Measurements from ENCODE around the gene FHAD1.

Gene FHAD1

DNA sequence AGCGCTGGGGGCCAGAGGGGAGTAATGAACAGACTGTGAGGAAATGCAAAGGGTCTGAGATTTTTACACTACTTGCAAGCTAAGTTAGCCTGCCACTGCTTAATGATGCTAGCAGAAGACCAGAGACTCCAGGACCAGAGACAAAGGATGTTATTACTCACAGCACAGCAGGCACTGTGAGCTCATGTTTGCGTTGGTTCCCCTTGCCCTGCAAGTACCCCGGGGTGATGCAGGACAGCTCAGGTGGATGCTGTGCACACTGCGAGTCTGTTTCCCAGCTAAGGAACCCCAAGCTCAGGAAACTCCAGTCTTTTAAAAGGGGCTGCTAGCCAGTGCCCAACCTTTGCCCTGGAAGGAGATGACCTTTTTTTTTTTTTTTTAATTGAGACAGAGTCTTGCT is 1.2 kb downstream of the FHAD1 start:
- DNase-seq (ENCODE audit: low spot score), result no peak

DNA sequence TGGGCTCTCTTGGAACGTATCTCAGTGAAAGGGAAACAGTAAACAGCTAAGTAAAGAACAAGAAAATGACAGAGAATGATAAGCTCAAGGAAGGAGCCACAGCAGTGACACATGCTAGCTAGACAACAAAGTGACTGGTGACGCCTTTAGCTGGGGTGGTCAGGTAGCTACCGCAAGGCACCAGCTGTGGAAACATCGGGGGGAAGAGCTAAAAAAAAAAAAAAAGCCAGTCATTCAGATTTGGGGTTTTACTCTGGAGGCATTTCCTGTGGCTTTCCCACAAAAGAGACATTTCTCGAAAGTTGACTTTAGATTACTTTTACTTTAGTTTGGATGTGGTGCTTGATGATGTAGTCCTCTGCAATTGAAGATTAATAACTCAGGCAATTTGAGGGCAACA is 2.1 kb downstream of the FHAD1 start:
- no peak for DNase-seq (ENCODE audit: low spot score)

GRCh38 chr1:15251857-15252835 is 5.1 kb downstream of the FHAD1 start:
- no peak for DNase-seq (ENCODE audit: low spot score)

DNA sequence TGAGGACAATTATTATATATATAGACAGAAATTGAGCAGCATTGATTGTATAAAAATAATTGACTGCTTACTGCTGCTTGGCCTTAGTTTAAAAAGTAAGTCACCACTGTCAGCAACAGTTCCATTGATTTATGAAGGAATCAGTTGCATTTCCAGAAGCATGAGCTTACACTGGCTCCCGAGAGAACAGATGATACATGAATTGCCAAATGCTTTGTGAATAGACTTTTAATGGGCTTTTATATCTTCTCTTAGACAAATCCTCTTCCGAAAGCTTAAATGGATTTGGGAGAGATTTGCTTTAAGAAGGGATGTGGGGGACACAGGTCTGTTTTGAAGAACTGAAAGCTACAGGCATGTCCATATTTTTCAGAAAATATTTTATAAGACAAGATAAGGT is 7.5 kb downstream of the FHAD1 start:
- no peak for DNase-seq (ENCODE audit: low spot score)

DNA sequence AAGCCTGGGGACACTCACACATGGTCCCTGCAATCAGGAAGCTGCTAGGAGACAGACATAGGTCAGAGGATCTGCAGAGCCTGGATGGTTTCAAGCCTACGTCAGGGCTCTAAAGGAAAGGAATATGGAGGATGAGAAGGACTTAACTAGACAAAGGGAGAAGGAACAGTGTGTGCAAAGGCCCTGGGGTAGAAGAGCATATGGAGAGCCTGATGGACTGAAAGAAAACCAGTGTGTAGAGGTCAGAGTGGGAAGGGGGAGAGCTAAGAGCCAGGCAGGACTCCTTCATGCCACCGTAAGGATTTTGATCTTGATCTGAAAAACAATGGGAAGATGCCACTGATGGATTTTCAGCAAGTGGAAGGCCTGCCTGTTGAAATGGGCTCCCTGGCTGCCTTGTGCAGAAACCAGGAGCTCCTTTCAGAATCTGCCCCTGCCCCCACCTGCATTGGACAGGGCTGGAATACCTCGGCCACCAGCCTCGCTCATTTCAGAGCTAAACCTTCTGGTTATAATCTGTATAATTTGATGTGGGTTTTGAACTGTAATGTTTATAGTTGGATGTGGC is 8.6 kb downstream of the FHAD1 start:
- no peak for DNase-seq (ENCODE audit: low spot score)

- no peak for DNase-seq (ENCODE audit: low spot score)
These were observed 9.6 kb downstream of the FHAD1 start for GRCh38 chr1:15256584-15256983.

DNA sequence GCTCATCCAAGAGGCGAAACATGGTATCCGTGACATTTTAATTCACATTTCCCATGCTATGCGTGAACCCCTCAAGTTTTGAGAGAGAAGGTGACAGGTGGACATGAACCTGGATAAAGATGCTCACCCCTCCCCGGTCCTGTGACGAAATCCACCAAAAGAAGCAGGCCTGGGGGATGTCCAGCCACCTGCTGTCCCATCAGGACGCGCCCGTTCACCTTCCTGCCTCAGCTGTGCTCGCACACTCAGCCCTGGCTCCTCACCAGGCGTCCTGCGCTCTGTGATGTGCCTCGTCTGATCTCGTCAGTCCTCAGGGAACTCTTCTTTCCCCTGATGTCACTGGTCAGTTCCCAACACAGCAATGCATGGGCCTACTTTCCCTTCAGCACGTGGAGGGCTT is 10.3 kb downstream of the FHAD1 start:
- no peak for DNase-seq (ENCODE audit: low spot score)

GRCh38 chr1:15258833-15259621 is 12.0 kb downstream of the FHAD1 start:
- no peak for DNase-seq (ENCODE audit: low spot score)

- no peak for DNase-seq (ENCODE audit: low spot score)
These were observed 12.6 kb downstream of the FHAD1 start for GRCh38 chr1:15259622-15260007.

GRCh38 chr1:15260418-15261154 is 13.6 kb downstream of the FHAD1 start:
- no peak for DNase-seq (ENCODE audit: low spot score)

DNA sequence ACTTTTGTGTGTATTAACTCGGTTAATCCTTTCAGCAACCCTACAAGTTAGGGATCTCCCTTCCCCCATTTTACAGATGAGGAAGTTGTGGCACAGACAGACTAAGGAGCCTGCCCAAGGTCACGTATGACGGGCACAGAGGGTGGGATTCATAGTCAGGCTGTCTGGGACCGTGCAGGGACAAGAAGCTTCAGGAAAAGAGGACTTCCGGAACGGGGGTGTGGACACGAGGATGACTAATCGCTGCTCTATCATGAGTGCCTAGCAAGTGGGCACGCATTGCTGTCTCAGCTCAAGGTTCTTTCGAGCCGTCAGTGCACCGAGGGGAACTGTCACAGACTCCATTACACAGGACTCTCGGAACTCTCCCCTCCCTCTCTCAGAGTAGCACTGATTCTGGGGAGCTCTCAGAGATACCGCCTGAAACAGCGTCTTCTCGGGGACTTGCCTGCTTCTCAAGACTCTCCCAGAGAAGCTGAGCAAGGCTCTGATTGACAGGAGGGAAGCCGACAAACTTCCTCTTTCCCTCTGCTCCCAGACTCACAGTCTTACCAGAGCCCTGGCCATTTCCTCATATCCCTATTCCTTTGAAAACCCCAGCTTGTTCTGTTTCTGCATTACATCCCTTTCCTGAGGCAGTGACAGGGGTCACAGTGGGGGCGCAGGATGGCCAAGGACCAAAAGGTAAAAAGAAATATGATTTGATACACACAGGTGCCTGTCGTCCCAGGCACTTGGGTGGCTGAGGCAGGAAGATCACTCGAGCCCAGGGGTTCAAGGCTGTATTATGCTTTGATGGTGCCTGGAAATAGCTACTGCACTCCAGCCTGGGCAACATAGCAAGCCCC is 14.4 kb downstream of the FHAD1 start:
- no peak for DNase-seq (ENCODE audit: low spot score)

- DNase-seq (ENCODE audit: low spot score), result no peak
These were observed 15.0 kb downstream of the FHAD1 start for GRCh38 chr1:15262003-15262377.

- DNase-seq (ENCODE audit: low spot score), result no peak
These were observed 15.7 kb downstream of the FHAD1 start for GRCh38 chr1:15262706-15263105.

GRCh38 chr1:15264769-15265168 is 17.7 kb downstream of the FHAD1 start:
- DNase-seq (ENCODE audit: low spot score), result no peak

DNA sequence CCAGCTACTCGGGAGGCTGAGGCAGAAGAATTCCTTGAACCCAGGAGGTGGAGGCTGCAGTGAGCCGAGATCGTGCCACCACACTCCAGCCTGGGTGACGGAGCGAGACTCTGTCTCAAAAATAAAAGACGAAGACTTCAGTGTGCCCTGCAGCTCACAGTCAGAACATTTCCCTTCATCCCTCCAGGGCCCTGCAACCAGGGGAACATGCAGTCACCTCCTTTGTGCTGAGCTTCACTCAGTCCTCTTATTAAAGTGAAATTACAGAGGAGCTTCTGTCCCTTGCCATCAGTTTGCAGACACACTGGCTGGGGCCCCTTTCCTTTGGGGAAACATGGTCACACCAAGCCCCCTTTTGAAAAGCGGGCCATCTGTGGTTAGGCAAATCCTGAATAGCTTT is 24.2 kb downstream of the FHAD1 start:
- no peak for DNase-seq (ENCODE audit: low spot score)

DNA sequence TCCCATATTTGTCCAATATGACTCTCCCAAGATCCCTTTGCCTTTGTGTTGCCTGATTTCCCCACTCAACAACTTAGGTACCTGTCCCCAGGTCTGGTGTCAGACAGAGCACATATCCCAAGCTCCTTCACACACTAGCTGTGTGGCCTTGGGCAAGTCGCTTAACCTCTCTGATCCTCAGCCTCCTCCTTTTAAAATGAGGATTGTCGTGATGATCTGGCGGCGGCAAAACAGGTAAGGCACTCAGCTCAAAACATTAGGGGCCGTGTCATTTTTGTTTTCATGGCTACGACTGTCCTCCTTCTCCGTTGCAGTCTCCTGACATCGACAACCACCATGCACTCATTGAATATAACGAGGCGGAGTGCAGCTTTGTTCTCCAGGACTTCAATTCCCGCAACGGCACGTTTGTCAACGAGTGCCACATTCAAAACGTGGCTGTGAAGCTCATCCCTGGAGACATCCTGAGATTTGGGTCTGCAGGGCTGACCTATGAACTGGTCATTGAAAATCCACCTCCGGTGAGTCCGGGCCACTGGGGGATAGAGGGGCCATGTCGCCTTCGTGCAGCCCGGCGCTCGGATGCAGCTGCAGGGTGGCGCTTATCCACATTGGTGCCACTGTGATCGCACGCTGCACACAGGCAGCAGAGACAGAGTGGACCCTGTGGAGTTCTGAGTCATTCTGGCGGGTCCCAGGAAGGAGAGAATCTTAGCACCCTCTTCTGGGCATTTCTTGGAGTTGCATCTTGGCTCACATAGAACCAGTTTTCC is 25.2 kb downstream of the FHAD1 start:
- peak; percentile 80 for DNase-seq (ENCODE audit: low spot score)

DNA sequence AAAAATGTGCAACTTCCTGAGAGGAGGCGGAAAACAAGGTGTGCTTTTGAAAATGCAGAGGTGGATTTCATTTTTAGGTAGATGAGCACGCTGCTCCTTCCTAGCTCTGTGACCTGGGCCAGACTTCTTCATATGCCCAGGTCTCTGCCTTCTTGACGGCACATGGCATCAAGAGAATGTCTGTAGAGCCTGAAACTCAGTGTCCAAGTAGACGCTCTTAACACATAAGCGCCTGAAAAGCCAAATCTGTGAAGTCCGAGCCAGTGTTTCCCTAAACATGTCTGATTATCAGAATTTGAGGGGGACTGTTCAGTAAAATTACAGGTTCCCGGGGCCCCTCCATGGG is 25.7 kb downstream of the FHAD1 start:
- DNase-seq (ENCODE audit: low spot score), result no peak

- DNase-seq (ENCODE audit: low spot score), result no peak
These were observed 26.3 kb downstream of the FHAD1 start for GRCh38 chr1:15273274-15273673.

- DNase-seq (ENCODE audit: low spot score), result no peak
These were observed 29.1 kb downstream of the FHAD1 start for GRCh38 chr1:15275921-15276683.

Data from D341Med (cell line).